Stromal cell of bone marrow (primary cell): Measurements from ENCODE around the gene HMGN1.

Source experiments
- DNase-seq: peaks from one replicate; pipeline ENCODE4 v3.0.0-alpha.2; 2012; ENCODE audit warnings: low read depth

HMGN1 gene

GRCh38 chr21:39330001-39330400, 18.9 kb downstream of the HMGN1 start:
- no peak for DNase-seq

- DNase-seq = no peak
These were observed 21.2 kb downstream of the HMGN1 start for GRCh38 chr21:39327727-39328126.

GRCh38 chr21:39326607-39327307, 22.1 kb downstream of the HMGN1 start:
- DNase-seq = no peak

GRCh38 chr21:39325458-39325857, 23.4 kb downstream of the HMGN1 start:
- no peak for DNase-seq

- DNase-seq = no peak
These were observed 27.5 kb downstream of the HMGN1 start for GRCh38 chr21:39321424-39321823.

- no peak for DNase-seq
These were observed 29.0 kb downstream of the HMGN1 start for GRCh38 chr21:39319814-39320332.

GRCh38 chr21:39319251-39319756, 29.6 kb downstream of the HMGN1 start:
- DNase-seq = no peak

GRCh38 chr21:39318091-39318959, 30.6 kb downstream of the HMGN1 start:
- DNase-seq = no peak

- DNase-seq = no peak
These were observed 31.5 kb downstream of the HMGN1 start for GRCh38 chr21:39317134-39318090.

- no peak for DNase-seq
These were observed 32.2 kb downstream of the HMGN1 start for GRCh38 chr21:39316729-39317128.

- DNase-seq = no peak
These were observed 33.1 kb downstream of the HMGN1 start for GRCh38 chr21:39315603-39316445.

GRCh38 chr21:39314143-39315027, 34.5 kb downstream of the HMGN1 start:
- peak; percentile 37 for DNase-seq

GRCh38 chr21:39313571-39314142, 35.2 kb downstream of the HMGN1 start, which contains the start of gene BRWD1:
BRWD1 (minus strand) TSS chr21:39313632; CDS start chr21:39313491, 141 bp downstream.
- peak; percentile 64 for DNase-seq

GRCh38 chr21:39313042-39313570, 35.8 kb downstream of the HMGN1 start:
- no peak for DNase-seq

- DNase-seq = peak; percentile 65
These were observed 36.5 kb downstream of the HMGN1 start for GRCh38 chr21:39312112-39313041.

- DNase-seq = no peak
These were observed 37.7 kb downstream of the HMGN1 start for GRCh38 chr21:39311164-39311563.

GRCh38 chr21:39307466-39307865, 41.4 kb downstream of the HMGN1 start:
- no peak for DNase-seq

- DNase-seq = no peak
These were observed 48.3 kb downstream of the HMGN1 start for GRCh38 chr21:39300587-39300986.
